NCI-H187 treated with DMSO at 0.1 percent for 48 hours (cell line): ENCODE results near the gene ARHGEF12.

Source experiments
- DNase-seq: peaks from one replicate; lab custom pipeline; 2025; lab: John Stamatoyannopoulos, UW

The ARHGEF12 gene

DNA sequence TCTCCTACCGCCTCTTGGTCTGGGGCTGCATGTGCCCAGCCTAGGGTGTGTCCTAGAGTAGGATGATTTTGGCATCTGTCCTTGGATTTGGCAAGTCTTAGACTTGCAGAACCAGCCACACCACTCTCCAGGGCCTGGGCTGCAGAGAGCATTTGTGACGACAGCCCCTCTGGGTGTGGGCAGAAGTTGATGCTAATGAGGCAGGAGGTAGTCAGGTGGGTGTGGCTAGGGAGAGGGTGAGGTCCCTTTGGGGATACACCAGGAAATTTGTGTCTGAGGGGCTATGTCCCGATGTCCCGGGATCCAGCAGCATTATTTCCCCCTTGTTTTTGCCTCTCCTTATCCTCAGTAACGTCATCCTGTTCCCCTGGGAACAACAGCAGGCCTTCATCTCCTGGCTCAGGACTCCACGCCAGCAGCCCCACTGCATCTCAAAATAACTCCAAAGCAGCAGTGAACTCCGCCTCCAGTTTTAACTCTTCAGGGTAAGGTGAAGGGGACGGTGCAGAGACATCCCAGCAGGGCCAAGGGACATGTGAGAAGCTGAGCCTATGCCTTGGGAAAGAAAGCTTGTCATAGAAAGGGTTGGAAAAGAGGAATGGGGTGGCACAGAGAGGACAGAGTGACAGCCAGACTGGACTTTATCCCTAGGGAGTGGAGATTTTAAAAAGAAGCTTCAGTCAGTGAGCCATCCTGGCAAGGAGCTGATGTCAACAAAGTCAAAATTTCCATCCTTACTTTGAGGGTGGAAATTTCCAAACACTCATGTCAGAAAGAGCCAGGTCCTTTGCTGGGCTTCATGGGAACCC is 19.1 kb upstream of the ARHGEF12 start:
- DNase-seq: no peak

DNA sequence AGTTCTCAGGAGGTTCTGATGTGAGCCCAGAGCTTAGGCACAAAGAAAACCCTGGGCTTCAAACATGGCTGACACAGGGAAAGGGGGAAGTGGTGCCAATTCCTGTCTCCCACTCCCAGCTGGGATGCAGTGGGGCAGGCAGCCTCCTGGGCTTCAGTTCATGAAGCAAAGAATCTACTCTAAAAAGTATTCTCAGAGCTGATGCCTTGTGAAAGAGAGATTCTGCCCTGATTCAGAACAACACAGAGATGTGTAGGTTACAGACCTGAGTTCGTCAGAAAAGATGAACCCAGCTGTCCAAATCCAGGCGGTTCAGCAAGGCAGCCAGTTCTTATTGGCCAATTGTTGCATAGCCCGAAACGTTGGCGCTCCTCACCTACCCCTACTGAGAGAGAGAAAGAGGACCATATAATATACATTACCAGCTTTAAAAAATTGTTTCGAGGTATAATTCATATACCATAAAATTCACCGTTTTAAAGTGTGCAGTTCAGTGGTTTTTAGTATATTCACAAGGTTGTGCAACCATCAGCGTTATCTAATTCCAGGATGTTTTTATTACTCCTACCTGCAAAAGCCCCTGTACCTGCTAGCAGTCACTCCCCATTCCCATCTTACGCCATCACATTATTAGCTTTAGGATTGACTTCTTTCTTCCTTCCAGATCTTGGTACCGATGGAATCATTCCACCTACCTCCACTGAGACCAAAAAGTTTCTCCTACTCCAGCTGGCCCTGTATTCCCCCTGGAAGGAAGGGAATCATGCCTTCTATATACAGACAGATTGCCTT is 18.3 kb upstream of the ARHGEF12 start:
- DNase-seq: no peak

DNA sequence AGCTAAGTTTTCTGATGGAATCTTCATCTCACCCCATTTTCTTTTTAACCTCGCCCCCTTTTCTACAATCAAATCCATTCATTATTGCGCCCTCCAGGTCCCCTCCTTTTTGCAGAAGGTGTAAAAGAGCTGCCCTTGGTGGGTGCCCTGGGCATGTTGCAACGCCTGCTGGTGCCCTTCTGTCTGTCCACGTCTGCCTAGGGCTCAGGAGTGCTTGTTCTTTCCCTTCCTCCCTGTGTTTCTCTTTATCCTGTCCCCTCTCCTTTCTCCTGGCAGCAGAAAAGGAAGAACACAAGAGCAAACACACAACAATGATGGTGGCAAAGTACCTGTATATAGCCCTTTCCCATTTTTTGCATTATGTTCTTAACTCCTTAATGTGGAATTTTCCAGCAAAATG is 17.3 kb upstream of the ARHGEF12 start:
- no peak for DNase-seq

DNA sequence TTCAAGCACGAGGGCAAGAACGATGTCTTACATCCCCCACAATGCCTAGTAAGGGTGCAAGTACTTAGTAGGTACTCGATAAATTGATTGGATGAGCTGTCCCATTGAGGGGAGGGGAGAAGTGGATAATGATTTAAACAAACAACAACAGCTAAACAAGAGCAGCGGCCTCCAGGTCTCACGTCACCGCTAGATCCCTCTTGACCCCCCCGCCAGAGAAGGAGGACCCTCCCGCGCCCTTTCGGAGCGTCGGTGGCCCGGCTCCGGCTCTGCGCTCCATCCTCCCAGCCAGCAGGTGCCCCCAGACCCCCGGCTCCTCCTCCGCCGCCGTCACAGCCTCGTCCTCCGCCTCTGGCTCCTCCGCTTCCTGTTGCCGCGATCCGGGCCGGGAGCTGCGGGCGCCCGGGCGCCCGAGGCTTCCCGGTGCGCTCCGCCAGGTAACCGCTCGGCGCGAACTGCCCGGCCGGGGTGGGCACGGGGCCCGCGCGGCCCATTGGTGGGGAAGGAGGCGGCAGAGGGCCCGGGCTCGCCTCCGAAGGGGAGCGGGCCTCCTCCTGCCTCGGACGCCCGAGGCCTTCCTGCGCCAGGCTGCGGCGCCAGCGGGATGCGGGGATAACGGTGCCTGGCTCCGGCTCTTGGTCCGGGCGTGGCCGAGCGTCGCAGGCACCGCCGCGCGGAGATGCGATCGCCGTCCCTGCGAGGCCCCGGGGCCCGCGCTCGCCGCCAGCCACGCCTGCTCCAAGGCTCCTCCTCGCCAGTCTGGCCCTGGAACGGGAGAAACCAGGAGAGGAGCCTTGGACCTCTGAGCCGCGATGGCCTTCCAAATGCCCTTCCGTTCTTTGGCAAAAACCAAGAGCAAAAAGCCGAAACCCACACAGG is 11.0 kb upstream of the ARHGEF12 start, which contains the start of gene TLCD5:
TSS of gene TLCD5 (plus strand) at position 368 of the 879 bp plus-strand sequence. CDS start 2,143 bp downstream, outside the sequence.
- no peak for DNase-seq

DNA sequence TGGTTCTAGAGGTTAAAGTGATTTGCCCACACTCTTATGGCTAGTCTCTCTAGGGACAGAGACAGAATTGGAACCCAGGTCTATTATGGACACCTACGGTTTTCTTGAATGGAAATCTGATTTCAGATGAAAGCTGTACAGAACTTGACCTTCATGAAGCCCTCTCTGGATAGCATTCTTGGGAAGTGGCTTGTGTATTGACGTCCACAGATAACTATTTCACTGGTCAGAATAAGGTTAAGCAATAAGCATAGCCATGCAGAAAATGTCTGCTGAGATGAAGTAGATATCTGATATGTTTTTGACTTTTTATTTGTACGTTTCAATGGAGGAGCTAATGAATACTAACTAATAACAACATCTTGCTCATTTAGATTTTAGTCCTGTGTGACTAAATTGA is 10.0 kb upstream of the ARHGEF12 start:
- no peak for DNase-seq

DNA sequence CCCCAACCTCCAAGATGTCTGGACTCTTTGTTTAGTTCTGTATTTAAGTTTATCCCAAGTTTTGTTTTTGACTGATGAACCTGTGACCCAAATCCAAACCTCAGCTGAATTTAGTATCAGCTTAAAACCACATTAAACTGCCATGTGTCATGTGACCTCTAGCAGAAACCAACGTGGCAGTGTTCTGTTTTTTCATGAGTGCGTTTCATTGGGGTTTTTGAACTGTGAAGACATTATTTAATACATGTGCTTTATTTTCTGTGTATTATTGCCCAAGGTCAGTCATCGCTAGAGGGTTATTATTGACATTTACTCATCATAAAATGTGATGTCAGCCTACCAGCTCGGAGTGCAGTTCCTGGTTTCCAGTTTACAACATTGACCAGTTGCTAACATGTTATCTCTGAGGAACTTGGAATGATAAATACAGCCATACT is 9.3 kb upstream of the ARHGEF12 start:
- no peak for DNase-seq

DNA sequence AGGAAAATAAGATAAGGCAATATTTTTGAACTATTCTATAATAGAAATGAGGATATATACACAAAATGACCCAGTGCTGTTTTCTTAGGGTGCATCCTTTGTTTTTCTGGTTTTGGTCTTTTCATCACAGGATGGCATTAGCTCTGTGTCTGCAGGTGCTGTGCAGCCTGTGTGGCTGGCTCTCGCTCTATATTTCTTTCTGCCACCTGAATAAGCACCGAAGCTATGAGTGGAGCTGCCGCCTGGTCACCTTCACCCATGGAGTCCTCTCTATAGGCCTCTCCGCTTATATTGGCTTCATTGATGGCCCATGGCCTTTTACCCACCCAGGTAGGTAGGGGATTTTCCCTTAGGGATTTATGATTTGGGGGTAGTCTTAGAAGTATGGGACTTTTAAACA is 8.9 kb upstream of the ARHGEF12 start:
- DNase-seq: no peak

DNA sequence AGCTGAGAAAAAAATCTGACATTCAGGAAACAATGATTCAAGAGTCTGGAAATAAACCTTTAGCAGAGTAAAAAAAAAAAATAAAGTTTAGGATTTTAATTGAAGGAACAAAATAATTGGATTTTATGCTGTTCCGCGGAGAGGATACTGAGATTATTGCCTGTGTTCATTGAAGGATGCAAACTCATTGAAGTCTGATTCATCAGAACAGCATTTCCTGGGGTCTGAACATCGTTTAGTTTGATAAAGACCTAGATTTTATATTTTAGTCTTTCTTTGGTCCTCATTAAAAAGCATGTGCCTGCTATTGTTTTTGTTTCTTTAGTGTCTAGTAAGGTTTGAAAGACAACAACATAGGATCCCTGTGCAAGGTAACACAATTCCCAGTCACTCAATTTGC is 6.7 kb upstream of the ARHGEF12 start:
- DNase-seq: no peak

DNA sequence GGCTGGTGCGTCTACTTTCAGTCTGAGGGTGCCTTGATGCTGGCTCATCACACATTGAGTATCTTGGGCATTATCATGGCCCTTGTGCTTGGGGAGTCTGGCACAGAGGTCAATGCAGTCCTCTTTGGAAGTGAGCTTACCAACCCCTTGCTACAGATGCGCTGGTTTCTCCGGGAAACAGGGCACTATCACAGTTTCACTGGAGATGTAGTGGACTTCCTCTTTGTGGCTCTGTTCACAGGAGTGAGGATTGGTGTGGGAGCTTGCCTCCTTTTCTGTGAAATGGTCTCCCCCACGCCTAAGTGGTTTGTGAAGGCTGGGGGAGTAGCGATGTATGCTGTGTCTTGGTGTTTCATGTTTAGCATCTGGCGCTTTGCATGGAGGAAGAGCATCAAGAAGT is 6.2 kb upstream of the ARHGEF12 start:
- DNase-seq: no peak

DNA sequence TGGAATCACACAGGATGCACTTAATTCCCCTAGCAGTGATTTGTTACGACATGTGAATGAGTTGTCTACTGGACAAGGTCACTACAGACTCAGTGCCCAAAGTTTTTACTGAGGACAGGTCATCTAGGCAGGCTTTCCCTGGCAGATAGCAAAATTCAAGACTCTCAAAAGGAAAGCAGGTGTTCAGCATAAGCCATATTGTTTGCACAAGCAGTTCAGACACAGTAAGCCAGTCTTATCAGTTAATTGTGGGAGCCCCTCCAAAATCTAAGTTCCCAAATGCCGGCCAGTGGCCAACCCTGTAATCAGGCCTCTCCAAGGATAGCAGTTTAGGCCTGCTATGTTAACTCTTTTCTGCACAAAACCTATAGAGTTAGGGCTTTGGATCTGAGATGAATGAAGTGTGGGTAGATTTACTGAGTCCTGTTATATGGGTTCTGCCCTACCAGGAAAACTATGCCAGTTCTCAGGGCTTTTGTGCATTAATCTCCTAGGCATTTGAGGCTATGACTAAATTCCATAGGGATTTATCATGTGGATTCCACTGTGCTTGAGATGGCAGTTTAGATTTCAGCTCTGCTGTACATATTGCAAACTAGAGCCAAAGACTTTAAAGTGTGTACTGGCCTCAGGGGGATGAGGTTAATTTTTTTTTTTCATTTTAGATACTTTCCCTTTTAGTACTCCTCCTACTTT is 4.8 kb upstream of the ARHGEF12 start:
- DNase-seq: no peak

DNA sequence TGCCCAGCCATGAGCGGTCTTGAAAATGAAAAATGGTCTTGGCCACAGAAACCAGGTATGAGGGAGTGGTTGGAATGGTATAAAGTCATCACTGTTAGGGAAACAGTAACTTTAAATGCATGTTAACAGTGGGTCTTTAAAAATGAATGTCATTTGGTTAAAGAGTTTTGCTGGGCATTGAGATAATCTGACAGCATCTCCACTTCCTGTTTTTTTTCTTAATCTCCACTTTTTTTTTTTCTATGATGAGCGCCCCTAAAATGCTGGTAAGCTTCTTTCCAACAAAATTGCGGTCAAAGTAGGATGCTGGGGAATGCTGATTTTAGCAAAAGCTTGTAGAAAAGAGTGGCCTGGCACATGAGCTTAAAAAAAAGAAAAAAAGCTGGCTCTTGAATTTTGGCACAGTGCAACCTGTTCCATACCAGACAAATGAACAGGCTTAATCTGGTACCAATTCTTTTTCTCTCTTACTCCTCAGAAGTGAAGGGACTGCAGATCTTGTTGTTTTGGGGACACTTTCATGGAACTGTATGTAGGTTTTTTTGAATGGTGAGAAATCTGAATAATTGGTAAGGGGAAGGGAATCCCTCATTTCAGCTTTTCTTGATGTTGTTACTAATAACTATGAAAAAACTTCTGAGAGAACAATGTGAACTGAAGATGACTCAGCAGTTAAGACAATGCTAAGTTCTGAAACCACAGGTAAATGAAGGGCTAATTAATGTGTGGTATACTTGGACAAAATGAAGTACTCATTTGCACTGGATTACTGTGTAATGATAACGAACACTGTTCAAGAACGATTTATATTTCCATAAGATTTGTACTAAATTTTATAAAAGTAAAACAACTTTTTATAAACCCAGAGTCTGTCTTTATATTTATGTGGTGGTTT is 3.1 kb upstream of the ARHGEF12 start:
- DNase-seq: no peak

DNA sequence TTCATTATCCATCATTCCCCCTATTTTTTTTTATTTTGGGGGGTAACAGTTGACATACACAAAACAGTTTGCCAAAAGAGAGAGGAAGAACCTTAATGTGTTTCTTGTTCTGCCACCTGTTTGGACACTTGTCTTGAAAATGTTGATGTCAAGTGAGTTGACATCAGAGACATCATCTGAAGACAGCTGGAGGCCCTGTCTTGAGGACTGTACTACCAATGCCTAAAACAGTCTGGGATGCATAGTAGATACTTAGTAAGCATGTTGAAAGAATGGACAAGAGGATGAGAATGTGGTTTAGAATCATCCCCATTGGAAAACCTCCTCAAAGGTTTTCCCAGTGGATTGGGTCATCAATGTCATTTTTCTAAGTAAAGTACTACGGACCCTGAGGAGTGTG is 2.4 kb upstream of the ARHGEF12 start:
- DNase-seq: no peak

DNA sequence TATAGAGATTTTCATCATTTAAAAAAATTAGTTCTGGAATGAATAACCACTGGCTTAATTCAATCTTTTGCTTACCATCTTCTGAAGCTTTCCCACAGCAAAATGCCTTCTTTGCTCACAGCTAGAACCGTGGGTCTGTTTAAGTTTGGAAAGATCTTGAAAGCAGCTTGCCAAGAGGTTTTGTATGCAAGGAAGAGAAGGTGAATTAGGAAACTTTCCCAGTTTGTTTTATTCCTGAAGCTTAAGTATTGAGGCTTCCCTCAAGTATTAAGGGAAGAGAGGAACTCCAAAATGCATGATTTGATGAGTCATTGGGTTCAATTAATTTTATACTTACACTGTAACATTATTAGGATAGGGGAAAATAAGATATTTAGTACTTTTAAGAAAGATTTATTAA is 1.9 kb upstream of the ARHGEF12 start:
- no peak for DNase-seq

DNA sequence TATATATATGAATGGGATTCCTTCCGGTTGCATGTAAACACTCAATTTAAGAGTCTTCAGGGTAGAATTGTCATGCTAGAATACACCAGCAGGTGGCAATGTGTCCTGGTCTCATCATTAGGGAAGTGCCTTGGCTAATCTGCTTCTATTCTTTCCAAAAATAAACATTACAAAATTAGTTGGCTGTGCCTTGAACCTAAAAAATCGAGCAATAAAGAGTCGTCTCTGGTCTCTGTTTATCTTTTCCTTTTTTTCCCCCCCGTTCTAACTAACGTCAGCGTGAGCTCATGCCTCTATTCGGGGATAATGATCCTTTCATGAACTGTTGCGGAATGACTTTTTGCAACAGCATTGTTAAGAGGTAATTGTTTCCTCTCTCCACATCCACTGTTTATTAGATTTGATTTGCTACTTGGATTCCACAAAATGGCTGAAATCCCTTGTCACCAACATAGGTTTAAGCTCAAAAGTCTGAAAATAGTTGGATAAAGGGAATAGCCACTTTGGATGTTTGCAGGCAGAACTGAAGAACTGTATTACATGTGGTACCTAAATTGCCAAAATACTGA is 1.2 kb upstream of the ARHGEF12 start:
- peak; percentile 48 for DNase-seq

DNA sequence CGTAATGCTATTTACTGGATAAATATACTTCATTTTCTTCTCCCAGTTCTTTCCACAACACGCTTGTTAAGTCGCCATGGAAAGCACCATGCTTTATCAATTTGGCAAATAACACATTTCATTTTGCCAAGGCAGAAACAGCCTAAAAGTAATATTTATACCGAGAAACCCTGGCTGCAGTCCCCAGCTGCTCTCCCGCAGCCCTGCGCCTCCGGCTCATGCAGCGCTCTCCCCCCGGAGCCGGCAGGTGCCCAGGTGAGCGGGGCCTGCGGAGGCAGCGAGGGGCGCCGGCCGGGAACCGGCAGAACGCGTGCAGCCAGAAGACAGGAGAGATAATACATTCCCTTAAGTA is 681 bp upstream of the ARHGEF12 start:
- no peak for DNase-seq

DNA sequence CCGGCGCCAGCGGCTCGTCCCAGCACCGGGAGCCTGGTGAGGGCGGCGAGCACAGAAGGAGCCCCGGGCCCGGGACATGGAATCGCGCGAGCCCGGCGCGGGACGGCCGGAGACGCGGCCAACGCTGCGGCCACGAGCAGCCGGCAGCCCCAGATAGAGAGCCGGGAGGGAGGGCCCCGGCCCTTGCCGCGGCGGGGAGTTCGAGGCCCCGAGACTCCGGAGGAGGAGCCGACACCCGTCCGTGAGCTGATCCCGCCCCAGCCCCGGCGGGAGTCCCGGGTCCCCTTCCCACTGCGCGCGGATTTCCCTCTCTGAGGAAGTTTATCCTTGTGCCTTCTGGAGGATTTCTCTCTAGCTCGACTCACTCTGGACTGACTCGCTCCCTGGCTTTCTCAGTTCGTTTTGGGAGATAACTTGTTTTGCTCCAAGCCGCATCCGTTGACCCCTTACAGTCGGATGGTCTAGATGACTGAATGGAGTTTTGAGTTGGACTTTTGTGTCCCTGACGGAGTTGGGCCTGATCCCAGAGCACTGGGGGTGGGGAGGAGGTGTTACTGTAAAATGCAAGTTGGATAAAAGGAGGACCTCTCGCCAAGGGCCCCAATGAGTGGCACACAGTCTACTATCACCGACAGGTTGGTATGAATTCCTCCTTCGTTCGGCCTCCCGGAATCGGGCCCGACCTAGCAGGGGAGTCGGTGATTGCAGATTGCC is 585 bp downstream of the ARHGEF12 start:
- DNase-seq: no peak

DNA sequence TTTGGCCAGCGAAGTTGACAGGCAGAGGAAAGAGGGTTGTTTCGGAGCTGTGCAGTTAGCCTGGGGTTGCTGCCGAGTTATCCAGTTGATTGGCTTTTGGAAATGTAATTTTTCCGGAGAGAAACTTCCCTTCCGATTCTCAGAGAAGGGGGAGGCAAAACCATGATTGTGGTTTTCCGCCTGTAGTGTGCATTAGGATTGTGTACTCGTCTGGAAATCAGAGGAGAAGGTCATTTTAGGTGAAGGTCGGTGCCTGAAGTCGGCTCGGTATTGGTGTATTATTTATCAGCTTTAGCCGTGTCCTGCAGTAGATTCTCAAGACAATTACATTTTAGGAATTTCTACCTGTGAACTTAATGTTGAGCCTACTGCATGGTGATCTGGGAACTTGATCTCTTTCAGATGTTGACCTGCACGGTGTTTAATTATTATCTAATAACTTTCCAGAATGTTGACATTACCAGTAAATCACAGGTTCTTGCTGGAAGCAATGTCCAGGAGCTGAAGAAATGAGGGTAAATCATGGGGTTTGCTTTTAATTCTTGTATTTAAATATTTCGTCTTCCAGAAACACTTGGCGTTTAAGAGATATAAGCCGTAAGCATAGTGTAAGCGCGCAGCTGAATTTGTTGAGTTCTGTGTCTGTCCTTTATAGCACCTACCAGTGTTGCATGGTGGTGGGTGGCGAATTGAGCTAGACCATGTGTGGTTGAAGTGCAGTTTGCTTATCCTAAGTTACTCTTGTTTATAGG is 1.3 kb downstream of the ARHGEF12 start:
- DNase-seq: no peak

DNA sequence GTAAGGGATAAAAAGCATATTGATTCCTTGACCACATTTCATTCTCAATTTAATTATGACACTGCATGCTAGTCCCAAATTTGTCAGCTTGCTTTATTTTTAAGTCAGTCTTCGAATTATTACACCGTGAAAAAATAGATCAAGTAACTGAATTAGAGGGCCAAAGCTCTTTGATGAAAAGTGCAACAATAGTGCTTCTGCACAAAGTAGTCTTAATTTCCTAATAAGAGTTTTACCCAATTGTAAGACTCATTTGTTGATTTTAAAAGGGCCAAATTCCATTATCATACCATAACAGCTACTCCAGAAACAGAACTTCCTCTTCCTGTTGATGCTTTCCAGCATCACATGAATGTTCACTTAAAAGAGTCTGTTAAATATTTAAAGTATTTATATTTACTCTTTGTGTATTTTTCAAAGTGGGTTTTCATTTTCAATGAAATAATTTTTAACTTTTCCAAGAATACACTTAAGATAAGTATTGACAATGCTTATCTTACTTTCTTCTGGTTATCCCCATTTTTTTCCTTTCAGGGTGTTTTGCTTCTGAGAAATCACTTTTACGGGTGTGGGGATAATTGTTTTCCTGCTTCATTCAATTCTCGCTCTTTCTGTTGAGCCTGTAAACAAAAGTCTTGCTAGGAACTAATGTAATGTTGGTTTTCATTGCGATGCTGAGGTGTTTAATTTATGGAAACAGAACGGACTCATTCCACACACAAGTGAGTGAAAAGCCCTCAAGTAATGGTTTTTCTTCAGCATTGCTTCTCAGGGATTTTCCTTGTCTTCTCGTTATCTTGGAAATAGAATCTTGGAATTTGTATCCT is 2.1 kb downstream of the ARHGEF12 start:
- no peak for DNase-seq
